ENCODE data around the gene PI4KB.

Gene PI4KB

DNA sequence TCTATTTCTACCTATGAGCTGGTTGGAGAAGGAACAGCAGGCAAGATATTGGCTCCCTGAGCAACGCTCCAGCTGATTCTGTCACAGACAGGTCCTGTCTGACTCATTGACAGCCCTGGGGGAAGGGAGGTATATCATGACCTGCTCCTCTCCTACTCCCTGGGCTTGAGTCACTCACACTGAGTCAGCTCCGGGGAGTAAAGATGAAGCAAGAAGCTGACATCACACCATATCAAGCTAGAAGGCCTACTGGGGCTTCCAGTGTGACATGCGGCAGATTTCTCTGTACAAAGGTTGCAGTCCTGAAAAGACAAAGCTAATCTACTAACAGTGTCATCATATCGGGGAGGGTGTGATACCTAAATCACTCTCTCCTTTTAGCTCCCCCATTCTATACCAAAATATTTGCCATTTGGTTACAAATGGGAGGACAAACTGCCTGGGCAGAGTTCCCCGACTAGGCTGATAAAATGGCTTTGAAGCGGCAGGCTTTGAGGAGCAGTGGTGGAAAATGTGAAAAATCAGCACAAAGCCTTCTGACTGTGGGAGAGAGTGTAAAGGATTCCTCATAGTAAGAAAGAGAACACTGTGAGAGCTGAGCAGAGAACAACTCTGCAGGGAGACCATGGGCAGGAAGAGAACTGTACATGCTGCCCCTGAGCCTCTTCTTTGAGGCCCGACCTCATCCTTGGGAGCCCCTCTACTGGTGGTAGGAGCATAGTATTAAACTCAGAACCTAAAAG, 15.5 kb downstream of the PI4KB start:
- Histone ChIP-seq H3K36me3 (replicated peaks) (peaks cover 43% of the 10 kb centered on the region), H3K4me3 (ENCODE audit: low read depth, low read length) (no peak overlapping the region)
- TF ChIP-seq, protein P1, sequence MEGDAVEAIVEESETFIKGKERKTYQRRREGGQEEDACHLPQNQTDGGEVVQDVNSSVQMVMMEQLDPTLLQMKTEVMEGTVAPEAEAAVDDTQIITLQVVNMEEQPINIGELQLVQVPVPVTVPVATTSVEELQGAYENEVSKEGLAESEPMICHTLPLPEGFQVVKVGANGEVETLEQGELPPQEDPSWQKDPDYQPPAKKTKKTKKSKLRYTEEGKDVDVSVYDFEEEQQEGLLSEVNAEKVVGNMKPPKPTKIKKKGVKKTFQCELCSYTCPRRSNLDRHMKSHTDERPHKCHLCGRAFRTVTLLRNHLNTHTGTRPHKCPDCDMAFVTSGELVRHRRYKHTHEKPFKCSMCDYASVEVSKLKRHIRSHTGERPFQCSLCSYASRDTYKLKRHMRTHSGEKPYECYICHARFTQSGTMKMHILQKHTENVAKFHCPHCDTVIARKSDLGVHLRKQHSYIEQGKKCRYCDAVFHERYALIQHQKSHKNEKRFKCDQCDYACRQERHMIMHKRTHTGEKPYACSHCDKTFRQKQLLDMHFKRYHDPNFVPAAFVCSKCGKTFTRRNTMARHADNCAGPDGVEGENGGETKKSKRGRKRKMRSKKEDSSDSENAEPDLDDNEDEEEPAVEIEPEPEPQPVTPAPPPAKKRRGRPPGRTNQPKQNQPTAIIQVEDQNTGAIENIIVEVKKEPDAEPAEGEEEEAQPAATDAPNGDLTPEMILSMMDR (IDR thresholded peaks at IDR 0.05; ENCODE audit: low read depth, low read length, missing control alignments): no peak

DNA sequence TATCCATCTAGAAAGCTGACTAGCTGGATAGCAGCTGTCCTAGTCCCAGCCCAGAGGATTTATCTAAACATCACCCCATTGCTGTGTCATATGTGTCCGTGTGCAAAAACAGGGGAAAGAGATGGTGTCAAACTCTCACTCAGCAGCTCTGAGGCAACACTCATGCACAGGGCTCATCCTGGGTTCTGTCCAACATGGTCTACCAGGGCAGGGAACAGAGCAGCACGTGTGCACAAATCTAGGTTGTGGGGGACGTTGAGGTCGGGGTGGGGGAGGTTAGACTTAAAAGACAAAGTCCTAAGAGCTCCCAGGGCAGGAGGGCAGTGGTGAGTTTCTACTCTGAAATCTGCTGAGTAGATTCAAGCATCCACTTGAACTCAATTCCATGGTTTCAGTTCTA, 16.2 kb downstream of the PI4KB start:
- Histone ChIP-seq H3K36me3 (replicated peaks) (peaks cover 47% of the 10 kb centered on the region), H3K27me3 (replicated peaks) (no peaks in the 10 kb centered on the region), H3K27ac (peak overlapping the region; percentile 97), H3K4me3 (ENCODE audit: low read depth, low read length) (no peak overlapping the region)
- DNase-seq: no peak
- in situ Hi-C loops (cut with HindIII; ENCODE audit: low pct_ligation_motif_present, low sequenced_read_pairs): no loop called here
- TF ChIP-seq, protein P1 (IDR thresholded peaks at IDR 0.05; ENCODE audit: low read depth, low read length, missing control alignments): no peak

More for the DNA sequence above, 15.5 kb downstream of the PI4KB start:
- DNase-seq: peak; percentile 100
- Histone ChIP-seq H3K27me3 (replicated peaks) (no peaks in the 10 kb centered on the region), H3K27ac (peak overlapping the region; percentile 97)
- in situ Hi-C loops (cut with HindIII; ENCODE audit: low pct_ligation_motif_present, low sequenced_read_pairs): no loop called here

DNA sequence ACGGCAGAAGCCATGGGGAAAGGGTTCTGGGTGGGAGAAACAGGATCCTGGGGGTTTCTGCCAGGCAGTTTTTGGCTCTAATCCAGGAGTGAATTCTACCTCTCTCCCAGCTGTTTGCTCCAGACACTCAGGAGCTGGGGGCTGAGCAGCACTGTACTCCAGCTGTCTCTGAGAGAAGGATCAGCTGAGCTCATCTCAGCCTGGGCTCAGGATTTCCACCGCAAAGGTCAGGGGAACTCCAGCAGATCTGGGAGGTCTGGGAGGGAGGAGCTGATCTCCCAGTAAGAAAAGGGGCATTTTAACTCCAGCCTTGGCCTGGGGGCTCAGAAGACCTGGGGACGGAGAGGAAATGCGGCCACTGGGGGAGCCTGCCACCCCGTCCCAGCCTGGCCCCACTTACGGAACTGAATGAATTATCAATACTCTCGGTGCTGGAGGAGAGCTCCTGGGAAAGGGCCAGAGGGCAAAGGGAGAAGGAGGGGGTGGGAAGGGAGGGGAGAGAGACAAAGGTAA, 17.3 kb downstream of the PI4KB start:
- peak; percentile 64 for DNase-seq
- Histone ChIP-seq H3K4me3 (ENCODE audit: low read depth, low read length) (no peak overlapping the region), H3K36me3 (replicated peaks) (peaks cover 49% of the 10 kb centered on the region), H3K27ac (peak overlapping the region; percentile 46), H3K27me3 (replicated peaks) (no peaks in the 10 kb centered on the region)
- TF ChIP-seq, protein P1 (IDR thresholded peaks at IDR 0.05; ENCODE audit: low read depth, low read length, missing control alignments): peak; percentile 33
- in situ Hi-C loops (cut with HindIII; ENCODE audit: low pct_ligation_motif_present, low sequenced_read_pairs): no loop called here

DNA sequence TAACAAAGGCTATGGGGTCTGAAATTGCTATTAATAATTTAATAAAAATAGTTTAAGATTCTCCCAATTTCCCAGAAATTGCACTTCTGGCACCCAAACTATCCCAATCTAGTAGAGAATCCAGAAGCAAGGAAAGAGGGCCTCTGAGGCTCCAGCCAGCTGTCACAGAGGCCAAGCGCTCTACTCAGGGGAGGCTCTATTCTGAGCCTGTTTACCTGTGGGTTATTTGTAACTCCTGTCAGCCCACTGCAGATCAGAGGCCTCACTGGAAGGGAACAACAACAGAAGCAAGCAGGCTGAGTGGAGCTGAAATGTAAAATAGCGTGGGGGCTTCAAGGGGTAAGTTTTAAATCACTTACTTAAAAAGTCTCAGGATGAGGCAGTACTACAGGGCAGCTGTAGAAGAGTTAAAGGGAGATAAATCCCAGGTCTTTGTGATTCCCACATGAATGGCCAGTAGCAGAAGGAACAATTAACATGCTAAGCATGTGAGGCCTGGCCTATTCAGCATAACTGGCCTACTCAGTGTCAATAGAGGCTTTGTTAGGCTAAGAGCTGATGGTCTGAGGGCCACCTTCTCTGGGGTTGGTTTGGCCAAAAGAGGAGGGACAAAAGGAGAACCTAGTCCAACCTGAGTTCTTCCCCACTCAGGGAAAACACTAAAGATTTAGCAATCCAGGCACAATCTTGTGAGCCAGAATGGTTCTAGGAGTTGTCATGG, 32.3 kb downstream of the PI4KB start:
- no peaks in the 10 kb centered on the region for H3K27me3 ChIP-seq (replicated peaks)
- in situ Hi-C loops (cut with HindIII; ENCODE audit: low pct_ligation_motif_present, low sequenced_read_pairs): no loop called here
- TF ChIP-seq, protein P1 (IDR thresholded peaks at IDR 0.05; ENCODE audit: low read depth, low read length, missing control alignments): no peak
- H3K4me3 ChIP-seq (ENCODE audit: low read depth, low read length): no peak overlapping the region
- no peak for DNase-seq
- H3K27ac ChIP-seq: no peak overlapping the region
- peaks cover 82% of the 10 kb centered on the region for H3K36me3 ChIP-seq (replicated peaks)

DNA sequence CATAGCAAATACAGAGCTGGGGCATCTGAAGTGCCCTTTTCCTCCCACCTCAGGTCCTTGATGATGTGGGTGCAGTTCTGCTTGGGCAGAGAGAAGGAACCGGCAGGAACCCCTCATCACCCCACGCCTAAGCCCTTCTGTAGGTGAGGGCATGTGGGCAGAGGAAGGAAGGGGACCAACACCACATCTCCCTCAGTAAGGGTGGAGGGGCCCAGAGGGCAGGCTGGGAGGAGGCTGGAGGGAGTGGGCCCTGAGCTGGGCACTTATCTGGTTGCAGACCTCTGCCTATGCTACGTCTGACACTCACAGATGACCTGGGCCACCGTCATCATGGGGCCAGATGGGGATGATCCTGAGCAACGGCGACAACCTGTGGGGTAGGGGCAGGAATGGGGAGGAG, 34.1 kb downstream of the PI4KB start:
- in situ Hi-C loops (cut with HindIII; ENCODE audit: low pct_ligation_motif_present, low sequenced_read_pairs): no loop called here
- Histone ChIP-seq H3K4me3 (ENCODE audit: low read depth, low read length) (no peak overlapping the region), H3K36me3 (replicated peaks) (peaks cover 79% of the 10 kb centered on the region), H3K27ac (no peak overlapping the region), H3K27me3 (replicated peaks) (no peaks in the 10 kb centered on the region)
- no peak for DNase-seq
- TF ChIP-seq, protein P1 (IDR thresholded peaks at IDR 0.05; ENCODE audit: low read depth, low read length, missing control alignments): no peak

Data from brain microvascular endothelial cell (primary cell).